HEK293T (cell line): ENCODE data around the gene SLC47A1.

ENCODE experiments used
- CTCF ChIA-PET: fragments of 350-600 bp; formaldehyde crosslinking; extraction: SDS; loops from one replicate; lab custom pipeline; 2021; ENCODE audit warnings: antibody characterized with exemption, inconsistent platforms; lab: Yijun Ruan, JAX
- POLR2A ChIA-PET: fragments of 350-600 bp; formaldehyde crosslinking; extraction: SDS; loops from one replicate; lab custom pipeline; 2020; ENCODE audit warnings: antibody characterized with exemption, inconsistent platforms; lab: Yijun Ruan, JAX
- DNase-seq: peaks from one replicate; pipeline ENCODE4 v3.0.0; 2012; ENCODE audit warnings: mixed read lengths; ENCODE audit errors: extremely low spot score
- ARNT ChIP-seq: fragments of 450-650 bp; IDR thresholded peaks from 2 replicates; pipeline ENCODE4 v1.6.1; 2017; ENCODE audit warnings: mild to moderate bottlenecking
- BHLHE40 ChIP-seq: fragments of 450-650 bp; IDR thresholded peaks from 2 replicates; pipeline ENCODE4 v1.6.1; 2016; ENCODE audit warnings: mild to moderate bottlenecking, moderate library complexity, borderline replicate concordance
- ELF4 ChIP-seq: fragments of 450-650 bp; IDR thresholded peaks from 2 replicates; pipeline ENCODE4 v1.6.1; 2017; ENCODE audit warnings: antibody characterized with exemption
- FOXK2 ChIP-seq: fragments of 450-650 bp; IDR thresholded peaks from 2 replicates; pipeline ENCODE4 v1.6.1; 2016; ENCODE audit warnings: mild to moderate bottlenecking
- HDGF ChIP-seq: fragments of 450-650 bp; IDR thresholded peaks from 2 replicates; pipeline ENCODE4 v1.6.1; 2017; ENCODE audit warnings: antibody characterized with exemption, borderline replicate concordance
- LEF1 ChIP-seq: fragments of 450-650 bp; IDR thresholded peaks from 2 replicates; pipeline ENCODE4 v1.6.1; 2017; ENCODE audit warnings: mild to moderate bottlenecking, borderline replicate concordance
- NFRKB ChIP-seq: fragments of 450-650 bp; IDR thresholded peaks from 2 replicates; pipeline ENCODE4 v1.6.1; 2016; ENCODE audit warnings: mild to moderate bottlenecking, moderate library complexity
- SP1 ChIP-seq: fragments of 450-650 bp; IDR thresholded peaks from 2 replicates; pipeline ENCODE4 v1.6.1; 2017
- SUZ12 ChIP-seq: fragments of 450-650 bp; IDR thresholded peaks from 2 replicates; pipeline ENCODE4 v1.6.1; 2016; ENCODE audit warnings: mild to moderate bottlenecking
- TARDBP ChIP-seq: fragments of 450-650 bp; IDR thresholded peaks from 2 replicates; pipeline ENCODE4 v1.6.1; 2016
- ZNF384 ChIP-seq: fragments of 450-650 bp; IDR thresholded peaks from 2 replicates; pipeline ENCODE4 v1.6.1; 2016
- TF ChIP-seq, protein P1 (sequence below): fragments of 450-650 bp; IDR thresholded peaks from 2 replicates; pipeline ENCODE4 v1.6.1; 2016

SLC47A1 gene

DNA sequence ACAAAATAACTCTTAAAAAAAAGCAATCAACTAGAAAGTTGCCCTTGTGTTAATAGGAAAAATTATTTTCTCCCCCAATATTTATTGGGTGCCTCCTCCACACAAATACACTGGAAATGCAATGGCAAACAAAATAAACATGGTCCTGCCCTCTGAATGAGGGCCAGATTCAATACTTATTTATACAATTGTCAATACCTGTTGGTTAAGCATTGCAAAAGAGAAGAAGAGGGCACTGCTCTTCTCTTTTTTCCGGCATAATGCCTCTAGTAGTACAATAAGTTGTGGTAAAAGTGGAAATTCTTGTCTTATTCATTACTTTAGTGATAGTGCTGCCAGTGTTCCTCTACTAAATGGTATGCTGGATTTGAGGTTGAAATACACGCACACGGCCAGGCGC, 92.4 kb downstream of the SLC47A1 start:
- ChIA-PET CTCF (no interaction called here), POLR2A (no interaction called here)
- DNase-seq = no peak
- TF ChIP-seq BHLHE40 (no peak), SP1 (no peak), ARNT (no peak), SUZ12 (no peak), TARDBP (no peak), ELF4 (no peak), NFRKB (no peak), ZNF384 (no peak), HDGF (no peak), LEF1 (no peak), FOXK2 (no peak)
- TF ChIP-seq, protein P1, sequence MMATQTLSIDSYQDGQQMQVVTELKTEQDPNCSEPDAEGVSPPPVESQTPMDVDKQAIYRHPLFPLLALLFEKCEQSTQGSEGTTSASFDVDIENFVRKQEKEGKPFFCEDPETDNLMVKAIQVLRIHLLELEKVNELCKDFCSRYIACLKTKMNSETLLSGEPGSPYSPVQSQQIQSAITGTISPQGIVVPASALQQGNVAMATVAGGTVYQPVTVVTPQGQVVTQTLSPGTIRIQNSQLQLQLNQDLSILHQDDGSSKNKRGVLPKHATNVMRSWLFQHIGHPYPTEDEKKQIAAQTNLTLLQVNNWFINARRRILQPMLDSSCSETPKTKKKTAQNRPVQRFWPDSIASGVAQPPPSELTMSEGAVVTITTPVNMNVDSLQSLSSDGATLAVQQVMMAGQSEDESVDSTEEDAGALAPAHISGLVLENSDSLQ = no peak
